ENCODE results near the gene SCN3A.

- no peak for TF ChIP-seq REST (IDR thresholded peaks at IDR 0.05; ENCODE audit: insufficient read depth in 1 of 2, low read depth in 2 of 2, low read length in 2 of 2)
- no peak for TF ChIP-seq SIN3A (IDR thresholded peaks at IDR 0.05; ENCODE audit: borderline replicate concordance, insufficient read depth, low read length)
These were observed 121.4 kb downstream of the SCN3A start for GRCh38 chr2:165082479-165082878.

All from PFSK-1 (cell line).